Naive thymus-derived CD4-positive, alpha-beta T cell (primary cell): ENCODE results near the gene AFAP1. TPM values are rescaled to one million over a fixed set of nuclear protein-coding genes. Genes with fewer than 3 reads are reported as not detected.

ENCODE experiments used
- ATAC-seq: fragments of 150-1000 bp; cut with Tn5 transposase; 2 replicates; pipeline ENCODE4 v1.10.0; 2021; ENCODE audit warnings: mild to moderate bottlenecking, moderate library complexity
- CTCF ChIA-PET: fragments of 350-600 bp; sonication (Branson Sonifier 250); formaldehyde crosslinking; loops from one replicate; lab custom pipeline; 2021; ENCODE audit warnings: antibody characterized with exemption; lab: Charles Lee
- POLR2A ChIA-PET: fragments of 350-600 bp; sonication (Branson Sonifier 250); formaldehyde crosslinking; loops from one replicate; lab custom pipeline; 2021; ENCODE audit warnings: antibody characterized with exemption, inconsistent platforms; lab: Charles Lee
- DNase-seq, 9 donors: peaks; one replicate each; pipeline versions ENCODE4 v3.0.0 to v3.0.0-alpha.2; 2020 to 2022; ENCODE audit warnings: mixed read lengths in 1 of 9
- H3K27ac ChIP-seq: one replicate; pipeline ENCODE4 v1.7.0; 2013; ENCODE audit warnings: mild to moderate bottlenecking, low read depth, low read length, moderate library complexity
- H3K27me3 ChIP-seq, 2 donors: one replicate each; pipeline ENCODE4 v1.7.0; 2013; ENCODE audit warnings: low read length in 2 of 2, mild to moderate bottlenecking in 2 of 2, moderate library complexity in 2 of 2; ENCODE audit not compliant: control insufficient read depth in 2 of 2, insufficient read depth in 2 of 2
- H3K36me3 ChIP-seq, 3 experiments: 1 replicate in 2 of 3; 2 replicates in 1 of 3; pipeline ENCODE4 v1.7.0; 2013; ENCODE audit warnings: low read length in 3 of 3, mild to moderate bottlenecking in 3 of 3, moderate library complexity in 1 of 3; ENCODE audit not compliant: insufficient read depth in 3 of 3, control insufficient read depth in 2 of 3
- H3K4me1 ChIP-seq, 2 donors: one replicate each; pipeline ENCODE4 v1.7.0; 2013; ENCODE audit warnings: low read length in 2 of 2, mild to moderate bottlenecking in 2 of 2, moderate library complexity in 1 of 2; ENCODE audit not compliant: control insufficient read depth in 2 of 2, insufficient read depth in 2 of 2
- H3K4me3 ChIP-seq: 2 replicates; pipeline ENCODE4 v1.7.0; 2013; ENCODE audit warnings: mild to moderate bottlenecking, low read length
- H3K9me3 ChIP-seq, 3 experiments: 1 replicate in 2 of 3; 2 replicates in 1 of 3; pipeline ENCODE4 v1.7.0; 2013; ENCODE audit warnings: low read length in 3 of 3; ENCODE audit not compliant: control insufficient read depth in 2 of 3
- H3K27ac Mint-ChIP-seq, 9 donors: one replicate each; pipeline ENCODE4 v1.8.0; 2020 to 2022; ENCODE audit warnings: mixed read lengths in 9 of 9, mild to moderate bottlenecking in 8 of 9, moderate library complexity in 5 of 9, inconsistent platforms in 2 of 9
- H3K27me3 Mint-ChIP-seq, 5 donors: one replicate each; pipeline ENCODE4 v1.8.0; 2021 to 2022; ENCODE audit warnings: mixed read lengths in 5 of 5, mild to moderate bottlenecking in 1 of 5
- H3K36me3 Mint-ChIP-seq, 5 donors: one replicate each; pipeline ENCODE4 v1.8.0; 2020 to 2022; ENCODE audit warnings: mixed read lengths in 5 of 5, mild to moderate bottlenecking in 3 of 5, inconsistent platforms in 1 of 5
- H3K4me1 Mint-ChIP-seq, 7 donors: one replicate each; pipeline ENCODE4 v1.8.0; 2020 to 2022; ENCODE audit warnings: mixed read lengths in 7 of 7, mild to moderate bottlenecking in 3 of 7, inconsistent platforms in 1 of 7
- H3K4me3 Mint-ChIP-seq, 10 donors: one replicate each; pipeline ENCODE4 v1.8.0; 2020 to 2022; ENCODE audit warnings: mild to moderate bottlenecking in 10 of 10, mixed read lengths in 10 of 10, moderate library complexity in 6 of 10, inconsistent platforms in 2 of 10
- H3K9me3 Mint-ChIP-seq, 11 donors: one replicate each; pipeline ENCODE4 v1.8.0; 2020 to 2022; ENCODE audit warnings: mixed read lengths in 11 of 11, mild to moderate bottlenecking in 4 of 11, inconsistent platforms in 1 of 11, moderate library complexity in 1 of 11
- intact Hi-C, 2 donors: fragments of 100-400 bp; cut with micrococcal nuclease; formaldehyde crosslinking; loops; one replicate each; pipeline ENCODE4 v1.15.1; 2023
- polyA plus RNA-seq, 2 donors: library from polyadenylated mRNA; unstranded; fragments of 300-500 nt; fragmentation: Illumina TruSeq; gene quantifications; one replicate each; pipeline ENCODE4 v1.2.3, GENCODE V29; 2021
- total RNA-seq, 6 experiments: library from RNA in 5 of 6; stranded (reverse) in 5 of 6; gene quantifications; 1 replicate in 5 of 6; 2 replicates in 1 of 6; pipeline ENCODE4 v1.2.3 and lab custom pipeline; 2021 to 2026

The AFAP1 gene
- total and polyA plus RNA-seq, 7 experiments from 2014 or later: 2.2 to 27.2 (median 9.6) TPM

DNA sequence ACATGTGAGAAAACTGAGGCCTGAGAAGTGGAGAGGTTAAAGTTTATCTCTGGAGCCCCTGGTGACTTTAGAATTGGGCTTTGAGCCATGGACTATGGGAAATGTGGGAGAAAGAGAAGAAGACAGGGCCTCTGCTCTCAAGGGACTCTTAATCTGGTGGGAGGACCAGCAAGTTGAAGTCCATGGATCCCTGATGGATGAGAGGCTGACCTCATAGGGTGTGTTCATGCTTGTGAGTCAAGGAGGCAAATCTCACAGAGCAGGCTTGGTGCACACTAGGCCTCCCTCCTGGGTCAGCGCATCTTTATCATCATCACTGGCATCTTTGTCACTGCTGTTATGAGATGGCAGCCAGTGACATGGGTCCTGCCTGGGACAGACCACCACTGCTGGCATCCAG lies 211.9 kb downstream of the AFAP1 start:
- H3K4me3 ChIP-seq: no peak overlapping the region
- no peak for DNase-seq
- ChIA-PET POLR2A (no interaction called here), CTCF (no interaction called here)
- no peak overlapping the region for H3K4me3 Mint-ChIP-seq
- no peaks in the 10 kb centered on the region for H3K9me3 ChIP-seq
- no peak overlapping the region for H3K27ac ChIP-seq
- ATAC-seq: no peak
- intact Hi-C loops: no loop called here
- no peaks in the 10 kb centered on the region for H3K4me1 ChIP-seq
- H3K27me3 ChIP-seq: no peaks in the 10 kb centered on the region
- H3K4me1 Mint-ChIP-seq: peaks cover 0 to 7% (median 0%) of the 10 kb centered on the region in 7 donors
- peaks cover 0 to 3% (median 0%) of the 10 kb centered on the region in 5 donors for H3K27me3 Mint-ChIP-seq
- H3K36me3 Mint-ChIP-seq: no peaks in the 10 kb centered on the region
- H3K9me3 Mint-ChIP-seq: peaks cover 0 to 10% (median 0%) of the 10 kb centered on the region in 11 donors
- H3K27ac Mint-ChIP-seq: no peak overlapping the region
- H3K36me3 ChIP-seq: no peaks in the 10 kb centered on the region

DNA sequence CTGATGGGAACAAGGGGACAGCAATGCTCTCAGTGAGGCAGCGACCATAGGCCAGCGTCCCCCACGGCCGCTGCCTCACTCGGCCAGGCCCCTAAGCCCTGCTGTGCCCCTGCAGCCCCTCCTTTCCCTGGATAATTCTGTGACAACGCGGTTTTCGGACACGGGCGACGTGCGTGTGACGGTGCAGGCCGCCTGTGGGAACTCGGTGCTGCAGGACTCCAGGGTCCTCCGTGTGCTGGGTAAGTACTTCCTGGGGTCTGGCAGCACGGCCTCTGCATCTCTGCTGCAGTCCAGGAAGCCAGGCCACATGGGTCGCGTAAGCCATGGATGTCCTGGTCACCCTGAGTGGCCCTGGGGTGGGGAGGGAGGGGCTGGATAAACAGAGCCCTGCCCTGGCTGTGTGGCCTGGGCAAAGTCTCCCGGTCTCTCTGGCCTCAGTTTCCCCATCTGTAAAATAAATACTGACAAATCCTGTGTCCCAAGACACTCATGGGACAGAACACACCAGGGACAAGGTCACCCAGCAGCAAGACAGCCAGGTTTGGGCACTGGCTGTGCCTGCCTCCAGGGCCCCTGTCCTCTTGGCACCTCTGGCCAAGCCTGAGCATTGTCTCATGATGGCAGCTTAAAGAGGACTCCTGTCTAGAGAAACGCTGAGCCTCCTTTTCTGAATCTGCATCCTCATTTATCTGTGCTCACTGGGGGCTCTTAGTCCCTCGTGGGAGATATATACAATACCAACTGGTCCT lies 212.8 kb downstream of the AFAP1 start:
- POLR2A ChIA-PET: no interaction called here

DNA sequence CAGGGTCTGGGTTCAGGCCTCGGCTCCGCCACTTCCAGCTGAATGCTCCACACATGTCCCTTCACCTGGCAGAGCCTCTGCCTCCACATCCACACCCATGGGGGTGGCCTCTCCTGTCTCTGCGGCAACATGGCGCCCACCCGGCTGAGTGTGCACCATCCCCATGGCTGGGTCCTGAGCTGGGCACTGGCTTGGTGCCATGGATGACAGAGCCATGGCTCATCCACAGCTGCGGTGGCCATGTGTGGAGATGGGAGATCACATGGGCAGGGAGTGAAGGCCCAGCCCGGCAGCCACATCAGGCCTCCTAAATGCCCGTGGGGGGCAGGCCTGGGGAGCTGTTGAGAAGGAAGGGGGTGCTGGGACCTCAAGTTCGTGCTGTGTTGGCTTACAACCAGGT lies 213.7 kb downstream of the AFAP1 start:
- Histone ChIP-seq H3K27ac (no peak overlapping the region), H3K27me3 (no peaks in the 10 kb centered on the region), H3K4me1 (no peaks in the 10 kb centered on the region), H3K9me3 (no peaks in the 10 kb centered on the region), H3K4me3 (no peak overlapping the region), H3K36me3 (no peaks in the 10 kb centered on the region)
- DNase-seq (no peak), ATAC-seq (no peak)
- ChIA-PET CTCF (no interaction called here), POLR2A (no interaction called here)
- no peak overlapping the region for H3K27ac Mint-ChIP-seq
- H3K27me3 Mint-ChIP-seq: peaks cover 0 to 9% (median 2%) of the 10 kb centered on the region in 5 donors
- H3K4me3 Mint-ChIP-seq: no peak overlapping the region
- intact Hi-C loops: no loop called here
- peaks cover 0 to 4% (median 0%) of the 10 kb centered on the region in 7 donors for H3K4me1 Mint-ChIP-seq
- H3K36me3 Mint-ChIP-seq: no peaks in the 10 kb centered on the region
- peaks cover 0 to 10% (median 0%) of the 10 kb centered on the region in 11 donors for H3K9me3 Mint-ChIP-seq

More for the DNA sequence above, 212.8 kb downstream of the AFAP1 start:
- Mint-ChIP-seq H3K27ac (no peak overlapping the region), H3K9me3 (peaks cover 0 to 10% (median 0%) of the 10 kb centered on the region in 11 donors), H3K27me3 (peaks cover 0 to 9% (median 3%) of the 10 kb centered on the region in 5 donors), H3K36me3 (no peaks in the 10 kb centered on the region), H3K4me3 (no peak overlapping the region), H3K4me1 (peaks cover 0 to 5% (median 3%) of the 10 kb centered on the region in 7 donors)
- Histone ChIP-seq H3K27ac (no peak overlapping the region), H3K27me3 (no peaks in the 10 kb centered on the region), H3K9me3 (no peaks in the 10 kb centered on the region), H3K4me3 (no peak overlapping the region), H3K36me3 (no peaks in the 10 kb centered on the region), H3K4me1 (no peaks in the 10 kb centered on the region)
- DNase-seq: no peak
- CTCF ChIA-PET: no interaction called here
- intact Hi-C loops: no loop called here
- ATAC-seq: no peak

DNA sequence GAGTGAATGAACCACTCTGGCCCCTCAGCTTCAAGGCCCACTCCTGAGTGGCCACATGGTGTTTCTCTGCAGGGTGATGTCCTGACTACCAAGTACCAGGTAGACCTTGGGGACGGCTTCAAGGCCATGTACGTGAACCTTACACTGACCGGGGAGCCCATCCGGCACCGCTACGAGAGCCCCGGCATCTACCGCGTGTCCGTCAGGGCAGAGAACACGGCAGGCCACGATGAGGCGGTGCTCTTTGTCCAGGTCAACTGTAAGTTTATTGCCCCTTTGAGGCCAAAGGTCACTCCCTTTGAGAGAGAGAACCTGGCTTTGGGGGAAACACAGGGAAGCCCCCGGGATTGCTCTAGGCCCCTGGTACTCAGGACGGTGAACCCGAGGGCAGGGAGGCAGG lies 216.0 kb downstream of the AFAP1 start:
- DNase-seq (no peak), ATAC-seq (no peak)
- Mint-ChIP-seq H3K4me1 (peaks cover 0 to 11% (median 6%) of the 10 kb centered on the region in 7 donors), H3K27me3 (peaks cover 0 to 19% (median 7%) of the 10 kb centered on the region in 5 donors), H3K27ac (peak overlapping the region in 1 of 9 donors; percentile 63), H3K36me3 (no peaks in the 10 kb centered on the region), H3K4me3 (no peak overlapping the region), H3K9me3 (peaks cover 0 to 10% (median 0%) of the 10 kb centered on the region in 11 donors)
- ChIA-PET POLR2A (no interaction called here), CTCF (no interaction called here)
- intact Hi-C loops: no loop called here
- Histone ChIP-seq H3K27me3 (peaks cover 0 to 3% of the 10 kb centered on the region in 2 donors), H3K9me3 (no peaks in the 10 kb centered on the region), H3K27ac (no peak overlapping the region), H3K4me3 (no peak overlapping the region), H3K36me3 (no peaks in the 10 kb centered on the region), H3K4me1 (no peaks in the 10 kb centered on the region)

DNA sequence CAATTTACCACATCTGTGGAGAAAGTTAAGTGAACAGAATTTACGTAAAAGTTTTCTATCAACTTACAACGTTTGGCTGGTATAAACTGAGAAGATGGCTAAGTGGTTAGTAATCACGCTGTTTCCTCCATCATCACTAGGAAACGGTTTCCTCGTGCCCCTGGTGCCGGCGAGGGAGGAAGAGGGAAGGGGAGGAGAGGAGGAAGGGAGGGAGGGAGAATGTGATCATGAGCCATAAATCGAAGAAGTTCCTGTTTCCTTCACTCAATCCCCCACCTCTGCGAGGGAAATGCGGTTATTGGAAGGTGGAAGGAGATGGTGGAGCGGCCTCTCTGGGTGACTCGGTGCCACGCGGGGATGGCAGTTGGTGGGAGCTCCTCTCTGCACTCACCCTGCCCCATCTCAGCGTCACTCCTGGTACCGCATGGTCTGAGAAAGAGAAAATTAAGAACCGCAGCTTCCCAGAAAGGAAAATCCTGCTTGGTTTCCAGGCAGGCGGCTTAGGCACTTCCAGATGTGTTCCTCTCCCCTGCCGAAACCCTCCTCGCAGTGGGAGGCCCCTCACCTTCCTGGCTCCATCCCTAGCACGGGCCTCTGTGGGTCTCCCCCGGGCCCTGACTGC lies 216.8 kb downstream of the AFAP1 start:
- Mint-ChIP-seq H3K27me3 (peaks cover 0 to 24% (median 7%) of the 10 kb centered on the region in 5 donors), H3K4me3 (no peak overlapping the region), H3K36me3 (no peaks in the 10 kb centered on the region), H3K27ac (no peak overlapping the region), H3K9me3 (peaks cover 0 to 10% (median 0%) of the 10 kb centered on the region in 11 donors), H3K4me1 (peaks cover 0 to 11% (median 6%) of the 10 kb centered on the region in 7 donors)
- ChIA-PET CTCF (no interaction called here), POLR2A (no interaction called here)
- no peaks in the 10 kb centered on the region for H3K9me3 ChIP-seq
- intact Hi-C loops: loop anchor here (1.0 kb wide), 1 partner anchor 79 kb away; no protein-coding TSS in a partner anchor
- no peak overlapping the region for H3K4me3 ChIP-seq
- DNase-seq (no peak), ATAC-seq (peak; percentile 28)
- H3K27ac ChIP-seq: no peak overlapping the region
- H3K36me3 ChIP-seq: no peaks in the 10 kb centered on the region
- H3K4me1 ChIP-seq: no peaks in the 10 kb centered on the region
- peaks cover 0 to 3% of the 10 kb centered on the region in 2 donors for H3K27me3 ChIP-seq

DNA sequence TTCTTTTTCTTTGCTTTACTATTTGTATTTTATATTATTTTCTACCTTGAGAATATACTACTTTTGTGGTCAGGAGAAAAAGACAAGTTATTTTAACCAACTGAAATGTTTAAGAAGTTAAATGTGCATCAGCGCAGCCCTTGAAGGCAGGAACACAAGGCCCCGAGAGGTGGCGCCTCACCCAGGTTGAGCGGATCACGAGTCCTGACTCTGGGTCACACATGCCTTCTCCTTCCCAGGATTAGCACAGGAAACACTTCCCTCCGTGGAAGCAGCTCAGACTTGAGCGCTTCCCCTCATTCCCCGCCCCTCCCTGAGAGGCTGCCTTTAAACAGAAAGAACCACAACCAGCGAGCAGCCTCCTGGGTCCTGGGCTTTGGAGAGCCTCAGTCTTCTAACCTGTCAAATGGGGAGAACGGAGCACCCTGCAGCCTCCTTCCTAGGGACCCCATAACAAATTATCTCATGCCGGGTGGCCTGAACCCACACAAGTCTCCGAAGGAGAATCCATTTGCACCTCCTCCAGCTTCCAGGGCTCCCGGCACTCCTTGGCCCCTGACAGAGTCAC lies 217.6 kb downstream of the AFAP1 start:
- ATAC-seq (no peak), DNase-seq (no peak)
- Histone ChIP-seq H3K4me3 (no peak overlapping the region), H3K27me3 (peaks cover 0 to 3% of the 10 kb centered on the region in 2 donors), H3K27ac (no peak overlapping the region), H3K9me3 (no peaks in the 10 kb centered on the region), H3K36me3 (no peaks in the 10 kb centered on the region), H3K4me1 (no peaks in the 10 kb centered on the region)
- POLR2A ChIA-PET: no interaction called here
- Mint-ChIP-seq H3K4me1 (peaks cover 0 to 11% (median 6%) of the 10 kb centered on the region in 7 donors), H3K9me3 (peaks cover 0 to 10% (median 0%) of the 10 kb centered on the region in 11 donors), H3K36me3 (no peaks in the 10 kb centered on the region), H3K27me3 (peaks cover 0 to 32% (median 7%) of the 10 kb centered on the region in 5 donors), H3K27ac (peak overlapping the region in 1 of 9 donors; percentile 83), H3K4me3 (no peak overlapping the region)
- intact Hi-C loops: loop anchor here (1.0 kb wide), 1 partner anchor 80 kb away; no protein-coding TSS in a partner anchor
- CTCF ChIA-PET: no interaction called here
